B cell (primary cell): ENCODE data around the gene TNFSF12. TPM values are rescaled to one million over a fixed set of nuclear protein-coding genes. Genes with fewer than 3 reads are reported as not detected.

Experiments
- ATAC-seq: fragments of 200-7000 bp; cut with Tn5 transposase; one replicate; pipeline ENCODE4 v1.10.0; 2021; ENCODE audit warnings: low read depth, mild to moderate bottlenecking, moderate number of reproducible peaks, moderate library complexity
- CTCF ChIA-PET: fragments of 350-600 bp; sonication (Branson Sonifier 250); formaldehyde crosslinking; loops from one replicate; lab custom pipeline; 2021; ENCODE audit warnings: antibody characterized with exemption, inconsistent platforms; lab: Charles Lee
- POLR2A ChIA-PET: fragments of 350-600 bp; sonication (Branson Sonifier 250); formaldehyde crosslinking; loops from one replicate; lab custom pipeline; 2021; ENCODE audit warnings: antibody characterized with exemption; lab: Charles Lee
- DNase-seq: peaks from one replicate; pipeline ENCODE4 v3.0.0; 2013
- H2AFZ ChIP-seq: 2 replicates; pipeline ENCODE4 v1.6.1; 2012; ENCODE audit warnings: mild to moderate bottlenecking, low read depth, low read length; ENCODE audit not compliant: insufficient read depth, poor library complexity, severe bottlenecking
- H3K27ac ChIP-seq, 2 donors: 1 replicate in 1 of 2; 2 replicates in 1 of 2; pipeline ENCODE4 v1.5.1; 2012 to 2013; ENCODE audit warnings: low read length in 2 of 2, mild to moderate bottlenecking in 2 of 2, moderate library complexity in 1 of 2
- H3K27me3 ChIP-seq, 4 experiments: fragments of 200-600 bp in 1 of 4; sonication (generic) in 1 of 4; replicated peaks in 1 of 4; 1 replicate in 2 of 4; 2 replicates in 2 of 4; pipeline versions ENCODE4 v1.6.1 to v1.7.0; 2013 to 2016; ENCODE audit warnings: low read length in 3 of 4, mild to moderate bottlenecking in 2 of 4, mixed read lengths in 1 of 4, moderate library complexity in 1 of 4; ENCODE audit not compliant: insufficient read depth in 4 of 4, control insufficient read depth in 3 of 4; ENCODE audit errors: control extremely low read depth in 1 of 4
- H3K36me3 ChIP-seq, 2 experiments: replicated peaks in 1 of 2; 1 replicate in 1 of 2; 2 replicates in 1 of 2; pipeline versions ENCODE4 v1.6.1 to v1.7.1; 2013; ENCODE audit warnings: low read length in 1 of 2; ENCODE audit not compliant: insufficient read depth in 2 of 2, control insufficient read depth in 1 of 2; ENCODE audit errors: control extremely low read depth in 1 of 2, extremely low read depth in 1 of 2
- H3K4me1 ChIP-seq, 2 donors: fragments of 200-600 bp in 1 of 2; sonication (generic) in 1 of 2; 1 replicate in 1 of 2; 2 replicates in 1 of 2; pipeline versions ENCODE4 v1.5.1 to v1.6.1; 2013 to 2017; ENCODE audit warnings: low read length in 2 of 2; ENCODE audit not compliant: control insufficient read depth in 2 of 2, insufficient read depth in 2 of 2
- H3K4me2 ChIP-seq: replicated peaks from 2 replicates; pipeline ENCODE3; 2012; ENCODE audit warnings: mild to moderate bottlenecking, low read depth, low read length; ENCODE audit not compliant: poor library complexity, severe bottlenecking
- H3K4me3 ChIP-seq, 5 experiments: fragments of 200-600 bp in 1 of 5; sonication (generic) in 1 of 5; 1 replicate in 3 of 5; 2 replicates in 2 of 5; pipeline versions ENCODE4 v1.5.1 to v1.7.0; 2011 to 2016; ENCODE audit warnings: low read length in 4 of 5, mild to moderate bottlenecking in 4 of 5, low read depth in 2 of 5, control low read depth in 1 of 5, moderate library complexity in 1 of 5; ENCODE audit not compliant: insufficient read depth in 1 of 5; ENCODE audit errors: control extremely low read depth in 1 of 5, extremely low read depth in 1 of 5
- H3K79me2 ChIP-seq: fragments of 200-600 bp; sonication (generic); one replicate; pipeline ENCODE4 v1.6.0; 2016; ENCODE audit warnings: low read length; ENCODE audit not compliant: control insufficient read depth, insufficient read depth
- H3K9ac ChIP-seq: fragments of 200-600 bp; sonication (generic); 2 replicates; pipeline ENCODE4 v1.6.1; 2017; ENCODE audit warnings: mild to moderate bottlenecking, low read length, moderate library complexity
- H3K9me3 ChIP-seq, 3 donors: one replicate each; pipeline versions ENCODE4 v1.6.1 to v1.7.1; 2013; ENCODE audit warnings: low read length in 2 of 3; ENCODE audit not compliant: control insufficient read depth in 2 of 3, insufficient read depth in 1 of 3; ENCODE audit errors: control extremely low read depth in 1 of 3
- H4K20me1 ChIP-seq: 2 replicates; pipeline ENCODE4 v1.6.0; 2012; ENCODE audit warnings: mild to moderate bottlenecking, low read length; ENCODE audit not compliant: insufficient read depth, control insufficient read depth, poor library complexity, severe bottlenecking
- H3K27ac Mint-ChIP-seq: one replicate; pipeline ENCODE4 v1.8.0; 2021; ENCODE audit warnings: mixed read lengths
- H3K27me3 Mint-ChIP-seq: one replicate; pipeline ENCODE4 v1.8.0; 2021; ENCODE audit warnings: mixed read lengths
- H3K4me1 Mint-ChIP-seq: one replicate; pipeline ENCODE4 v1.8.0; 2021; ENCODE audit warnings: mixed read lengths
- H3K4me3 Mint-ChIP-seq: one replicate; pipeline ENCODE4 v1.8.0; 2021; ENCODE audit warnings: mixed read lengths
- H3K9me3 Mint-ChIP-seq: one replicate; pipeline ENCODE4 v1.8.0; 2022; ENCODE audit warnings: mixed read lengths; ENCODE audit not compliant: insufficient read depth
- EZH2 ChIP-seq: IDR thresholded peaks from 2 replicates; pipeline ENCODE4 v1.6.1; 2012; ENCODE audit warnings: borderline replicate concordance, low read depth, mild to moderate bottlenecking, moderate library complexity, low read length; ENCODE audit not compliant: insufficient read depth, poor library complexity, severe bottlenecking
- WGBS: methylation state at CpG from one replicate; pipeline ENCODE4 v1.1.5; 2013; ENCODE audit warnings: missing lambda C conversion rate; ENCODE audit not compliant: insufficient coverage; 5-methylcytosine and 5-hydroxymethylcytosine counted together
- intact Hi-C: fragments of 100-400 bp; cut with micrococcal nuclease; formaldehyde crosslinking; loops from one replicate; pipeline ENCODE4 v1.10.0; 2022
- polyA plus RNA-seq: library from polyadenylated mRNA; depleted of rRNA; stranded (reverse); fragments of >200 nt; gene quantifications from 2 replicates; pipeline ENCODE4 v1.2.3, GENCODE V29; 2012
- total RNA-seq, 2 donors: library from RNA; stranded (reverse); fragments of 120-200 nt in 1 of 2; gene quantifications; 1 replicate in 1 of 2; 2 replicates in 1 of 2; pipeline versions ENCODE4 v1.2.3 to v1.2.4, GENCODE V29; 2013 to 2022
- TF ChIP-seq, protein P1 (sequence below): fragments of 200-600 bp; IDR thresholded peaks from one replicate; pipeline ENCODE4 v1.8.0; 2022; ENCODE audit warnings: antibody characterized with exemption, mild to moderate bottlenecking

Gene TNFSF12
- total and polyA plus RNA-seq, 2 donors (not counting 1 experiment from before 2014, with no cell fraction given): 40.6 to 53.4 TPM

GRCh38 chr17:7575481-7575883, 26.6 kb downstream of the TNFSF12 start:
- ATAC-seq (no peak), DNase-seq (no peak)
- peaks cover 61% of the 10 kb centered on the region for H4K20me1 ChIP-seq
- intact Hi-C loops: loop anchor here (10.0 kb wide), 1 partner anchor 561 kb away; the partner anchor contains the start of gene RNASEK
- H3K4me3 ChIP-seq: no peak overlapping the region
- ChIA-PET CTCF (interaction anchor here (0.6 to 4.9 kb wide), 7 partner anchors 9 to 86 kb away, joined by 3 to 21 read pairs (median 4); partner anchors contain the start of genes SENP3 and SOX15), POLR2A (interaction anchor here (0.6 to 2.4 kb wide), 3 partner anchors 9 to 596 kb away, joined by 3 to 15 read pairs (median 6); partner anchors contain the start of genes MPDU1 and TP53)
- H3K4me1 Mint-ChIP-seq: peaks cover 71% of the 10 kb centered on the region
- no peak overlapping the region for H3K9ac ChIP-seq
- H3K4me1 ChIP-seq: peaks cover 41 to 53% of the 10 kb centered on the region in 2 donors
- H3K27ac Mint-ChIP-seq: peak overlapping the region; percentile 99
- H3K4me3 Mint-ChIP-seq: peak overlapping the region; percentile 94
- peak overlapping the region; percentile 89 for H3K4me2 ChIP-seq
- H3K9me3 ChIP-seq: no peaks in the 10 kb centered on the region
- peaks cover 40% of the 10 kb centered on the region for H3K79me2 ChIP-seq
- no peak overlapping the region for H2AFZ ChIP-seq
- H3K9me3 Mint-ChIP-seq: no peaks in the 10 kb centered on the region
- TF ChIP-seq, protein P1, sequence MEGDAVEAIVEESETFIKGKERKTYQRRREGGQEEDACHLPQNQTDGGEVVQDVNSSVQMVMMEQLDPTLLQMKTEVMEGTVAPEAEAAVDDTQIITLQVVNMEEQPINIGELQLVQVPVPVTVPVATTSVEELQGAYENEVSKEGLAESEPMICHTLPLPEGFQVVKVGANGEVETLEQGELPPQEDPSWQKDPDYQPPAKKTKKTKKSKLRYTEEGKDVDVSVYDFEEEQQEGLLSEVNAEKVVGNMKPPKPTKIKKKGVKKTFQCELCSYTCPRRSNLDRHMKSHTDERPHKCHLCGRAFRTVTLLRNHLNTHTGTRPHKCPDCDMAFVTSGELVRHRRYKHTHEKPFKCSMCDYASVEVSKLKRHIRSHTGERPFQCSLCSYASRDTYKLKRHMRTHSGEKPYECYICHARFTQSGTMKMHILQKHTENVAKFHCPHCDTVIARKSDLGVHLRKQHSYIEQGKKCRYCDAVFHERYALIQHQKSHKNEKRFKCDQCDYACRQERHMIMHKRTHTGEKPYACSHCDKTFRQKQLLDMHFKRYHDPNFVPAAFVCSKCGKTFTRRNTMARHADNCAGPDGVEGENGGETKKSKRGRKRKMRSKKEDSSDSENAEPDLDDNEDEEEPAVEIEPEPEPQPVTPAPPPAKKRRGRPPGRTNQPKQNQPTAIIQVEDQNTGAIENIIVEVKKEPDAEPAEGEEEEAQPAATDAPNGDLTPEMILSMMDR: no peak
- no peak for TF ChIP-seq EZH2
- peaks cover 22 to 63% of the 10 kb centered on the region in 2 experiments for H3K36me3 ChIP-seq
- no peaks in the 10 kb centered on the region for H3K27me3 ChIP-seq
- H3K27ac ChIP-seq: no peak overlapping the region
- H3K27me3 Mint-ChIP-seq: no peaks in the 10 kb centered on the region
- 82% methylated on average over 1 of the region's 1 CpG for WGBS

DNA sequence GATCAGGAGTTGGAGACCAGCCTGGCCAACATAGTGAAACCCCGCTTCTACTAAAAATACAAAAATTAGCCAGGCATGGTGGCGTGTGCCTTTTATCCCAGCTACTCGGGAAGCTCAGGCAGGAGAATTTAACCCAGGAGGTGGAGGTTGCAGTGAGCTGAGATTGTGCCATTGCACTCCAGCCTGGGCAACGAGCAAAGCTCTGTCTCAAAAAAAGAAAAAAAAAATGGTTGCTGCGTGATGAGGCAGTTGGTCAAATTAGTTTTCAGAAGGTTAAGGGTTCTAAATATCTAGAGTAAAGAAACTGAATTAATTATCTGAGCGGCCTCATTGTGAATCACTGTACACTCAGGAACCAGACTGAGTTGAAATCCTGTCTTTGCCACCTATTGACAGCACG, 27.1 kb downstream of the TNFSF12 start:
- H3K27me3 ChIP-seq: no peaks in the 10 kb centered on the region
- H3K4me3 Mint-ChIP-seq: no peak overlapping the region
- H3K27ac Mint-ChIP-seq: no peak overlapping the region
- H3K9me3 ChIP-seq: no peaks in the 10 kb centered on the region
- H3K36me3 ChIP-seq: peaks cover 22 to 60% of the 10 kb centered on the region in 2 experiments
- H3K9ac ChIP-seq: no peak overlapping the region
- H3K4me2 ChIP-seq: no peak overlapping the region
- H2AFZ ChIP-seq: no peak overlapping the region
- ATAC-seq (no peak), DNase-seq (no peak)
- TF ChIP-seq, protein P1: no peak
- no peak for TF ChIP-seq EZH2
- H3K9me3 Mint-ChIP-seq: no peaks in the 10 kb centered on the region
- no peak overlapping the region for H3K27ac ChIP-seq
- peaks cover 43 to 58% of the 10 kb centered on the region in 2 donors for H3K4me1 ChIP-seq
- H3K4me3 ChIP-seq: no peak overlapping the region
- H3K79me2 ChIP-seq: peaks cover 44% of the 10 kb centered on the region
- H3K27me3 Mint-ChIP-seq: no peaks in the 10 kb centered on the region
- peaks cover 61% of the 10 kb centered on the region for H4K20me1 ChIP-seq
- intact Hi-C loops: loop anchor here (10.0 kb wide), 1 partner anchor 561 kb away; the partner anchor contains the start of gene RNASEK
- ChIA-PET POLR2A (interaction anchor here (0.7 kb wide), 1 partner anchor 112 kb away, joined by 3 read pairs; the partner anchor contains the start of gene TP53), CTCF (interaction anchor here (0.6 to 4.9 kb wide), 7 partner anchors 8 to 85 kb away, joined by 3 to 21 read pairs (median 4); partner anchors contain the start of genes SENP3 and SOX15)
- peaks cover 76% of the 10 kb centered on the region for H3K4me1 Mint-ChIP-seq
- whole genome bisulfite sequencing: 90% methylated on average over 7 of the region's 7 CpGs
